ENCODE results near the gene CD96.

Gene CD96

GRCh38 chr3:111577113-111577512, 35.1 kb downstream of the CD96 start:
- Histone ChIP-seq H2AK5ac (ENCODE audit: low read depth, low read length) (no peak overlapping the region), H3K27ac (replicated peaks; ENCODE audit: low read length) (no peak overlapping the region), H3K23ac (ENCODE audit: low read depth, low read length, poor library complexity) (no peak overlapping the region), H2AFZ (ENCODE audit: low read length) (no peak overlapping the region), H3K14ac (ENCODE audit: low read length) (no peak overlapping the region), H3K4me2 (ENCODE audit: insufficient read depth, low read length, poor library complexity, severe bottlenecking) (no peak overlapping the region), H3K9ac (ENCODE audit: low read depth, low read length, poor library complexity) (no peak overlapping the region), H2BK15ac (ENCODE audit: low read length) (no peak overlapping the region), H2BK5ac (ENCODE audit: low read length) (no peak overlapping the region), H2BK12ac (ENCODE audit: low read length) (no peak overlapping the region), H4K8ac (ENCODE audit: low read depth, low read length) (no peak overlapping the region), H3K27me3 (ENCODE audit: control insufficient read depth in 3 of 3, insufficient read depth in 3 of 3, low read depth in 1 of 3, low read length in 3 of 3) (no peaks in the 10 kb centered on the region), H3K79me1 (ENCODE audit: low read depth, low read length) (no peaks in the 10 kb centered on the region), H3K18ac (ENCODE audit: low read length) (no peak overlapping the region), H3K36me3 (replicated peaks in 1 of 2; ENCODE audit: control insufficient read depth in 2 of 2, insufficient read depth in 2 of 2, low read length in 2 of 2) (no peaks in the 10 kb centered on the region), H2BK120ac (ENCODE audit: low read depth, low read length) (no peak overlapping the region), H3K4me3 (ENCODE audit: low read length in 2 of 2) (no peak overlapping the region), H3K4me1 (ENCODE audit: control insufficient read depth in 2 of 2, insufficient read depth in 1 of 2, low read depth in 1 of 2, low read length in 2 of 2) (no peaks in the 10 kb centered on the region), H4K91ac (ENCODE audit: low read depth, low read length, poor library complexity) (no peak overlapping the region), H3K4ac (ENCODE audit: low read length) (no peak overlapping the region), H3K9me3 (replicated peaks in 1 of 2; ENCODE audit: control insufficient read depth in 2 of 2, insufficient read depth in 1 of 2, low read depth in 1 of 2, low read length in 2 of 2) (no peaks in the 10 kb centered on the region)
- DNase-seq (ENCODE audit: low spot score): no peak
- no CpG with 5 or more reads among the region's 1 CpG for WGBS, 2 donors (ENCODE audit: extremely low coverage in 2 of 2, insufficient read length in 2 of 2, insufficient replicate concordance in 1 of 2)

- Histone ChIP-seq H2BK5ac (ENCODE audit: low read length) (no peak overlapping the region), H3K23ac (ENCODE audit: low read depth, low read length, poor library complexity) (no peak overlapping the region), H3K36me3 (replicated peaks in 1 of 2; ENCODE audit: control insufficient read depth in 2 of 2, insufficient read depth in 2 of 2, low read length in 2 of 2) (no peaks in the 10 kb centered on the region), H3K9me3 (replicated peaks in 1 of 2; ENCODE audit: control insufficient read depth in 2 of 2, insufficient read depth in 1 of 2, low read depth in 1 of 2, low read length in 2 of 2) (no peaks in the 10 kb centered on the region), H3K79me1 (ENCODE audit: low read depth, low read length) (no peaks in the 10 kb centered on the region), H3K14ac (ENCODE audit: low read length) (no peak overlapping the region), H2BK120ac (ENCODE audit: low read depth, low read length) (no peak overlapping the region), H3K4ac (ENCODE audit: low read length) (no peak overlapping the region), H3K18ac (ENCODE audit: low read length) (no peak overlapping the region), H2BK15ac (ENCODE audit: low read length) (no peak overlapping the region), H3K27me3 (ENCODE audit: control insufficient read depth in 3 of 3, insufficient read depth in 3 of 3, low read depth in 1 of 3, low read length in 3 of 3) (no peaks in the 10 kb centered on the region), H3K4me3 (ENCODE audit: low read length in 2 of 2) (no peak overlapping the region), H3K4me1 (ENCODE audit: control insufficient read depth in 2 of 2, insufficient read depth in 1 of 2, low read depth in 1 of 2, low read length in 2 of 2) (no peaks in the 10 kb centered on the region), H2AK5ac (ENCODE audit: low read depth, low read length) (no peak overlapping the region), H3K27ac (replicated peaks; ENCODE audit: low read length) (no peak overlapping the region), H2BK12ac (ENCODE audit: low read length) (no peak overlapping the region), H3K4me2 (ENCODE audit: insufficient read depth, low read length, poor library complexity, severe bottlenecking) (no peak overlapping the region), H3K9ac (ENCODE audit: low read depth, low read length, poor library complexity) (no peak overlapping the region), H2AFZ (ENCODE audit: low read length) (no peak overlapping the region), H4K91ac (ENCODE audit: low read depth, low read length, poor library complexity) (no peak overlapping the region), H4K8ac (ENCODE audit: low read depth, low read length) (no peak overlapping the region)
- no CpG with 5 or more reads among the region's 4 CpGs for WGBS, 2 donors (ENCODE audit: extremely low coverage in 2 of 2, insufficient read length in 2 of 2, insufficient replicate concordance in 1 of 2)
- DNase-seq (ENCODE audit: low spot score): no peak
These were observed 36.0 kb downstream of the CD96 start for GRCh38 chr3:111577798-111578685.

GRCh38 chr3:111578867-111579266, 36.9 kb downstream of the CD96 start:
- H3K27ac ChIP-seq (replicated peaks; ENCODE audit: low read length): no peak overlapping the region
- H2AK5ac ChIP-seq (ENCODE audit: low read depth, low read length): no peak overlapping the region
- H2AFZ ChIP-seq (ENCODE audit: low read length): no peak overlapping the region
- H3K18ac ChIP-seq (ENCODE audit: low read length): no peak overlapping the region
- H2BK12ac ChIP-seq (ENCODE audit: low read length): no peak overlapping the region
- H3K4ac ChIP-seq (ENCODE audit: low read length): no peak overlapping the region
- H2BK5ac ChIP-seq (ENCODE audit: low read length): no peak overlapping the region
- H4K8ac ChIP-seq (ENCODE audit: low read depth, low read length): no peak overlapping the region
- no peak for DNase-seq (ENCODE audit: low spot score)
- H3K4me1 ChIP-seq (ENCODE audit: control insufficient read depth in 2 of 2, insufficient read depth in 1 of 2, low read depth in 1 of 2, low read length in 2 of 2): no peaks in the 10 kb centered on the region
- H4K91ac ChIP-seq (ENCODE audit: low read depth, low read length, poor library complexity): no peak overlapping the region
- whole genome bisulfite sequencing, 2 donors (ENCODE audit: extremely low coverage in 2 of 2, insufficient read length in 2 of 2, insufficient replicate concordance in 1 of 2): no CpG with 5 or more reads among the region's 4 CpGs
- no peak overlapping the region for H3K4me2 ChIP-seq (ENCODE audit: insufficient read depth, low read length, poor library complexity, severe bottlenecking)
- no peak overlapping the region for H3K4me3 ChIP-seq (ENCODE audit: low read length in 2 of 2)
- no peak overlapping the region for H3K14ac ChIP-seq (ENCODE audit: low read length)
- H3K36me3 ChIP-seq (replicated peaks in 1 of 2; ENCODE audit: control insufficient read depth in 2 of 2, insufficient read depth in 2 of 2, low read length in 2 of 2): no peaks in the 10 kb centered on the region
- H3K79me1 ChIP-seq (ENCODE audit: low read depth, low read length): no peaks in the 10 kb centered on the region
- H3K27me3 ChIP-seq (ENCODE audit: control insufficient read depth in 3 of 3, insufficient read depth in 3 of 3, low read depth in 1 of 3, low read length in 3 of 3): no peaks in the 10 kb centered on the region
- H2BK120ac ChIP-seq (ENCODE audit: low read depth, low read length): no peak overlapping the region
- H3K23ac ChIP-seq (ENCODE audit: low read depth, low read length, poor library complexity): no peak overlapping the region
- H3K9me3 ChIP-seq (replicated peaks in 1 of 2; ENCODE audit: control insufficient read depth in 2 of 2, insufficient read depth in 1 of 2, low read depth in 1 of 2, low read length in 2 of 2): no peaks in the 10 kb centered on the region
- H2BK15ac ChIP-seq (ENCODE audit: low read length): no peak overlapping the region
- H3K9ac ChIP-seq (ENCODE audit: low read depth, low read length, poor library complexity): no peak overlapping the region

GRCh38 chr3:111579495-111579894, 37.5 kb downstream of the CD96 start:
- H3K23ac ChIP-seq (ENCODE audit: low read depth, low read length, poor library complexity): no peak overlapping the region
- H4K8ac ChIP-seq (ENCODE audit: low read depth, low read length): no peak overlapping the region
- no peak overlapping the region for H2BK12ac ChIP-seq (ENCODE audit: low read length)
- H4K91ac ChIP-seq (ENCODE audit: low read depth, low read length, poor library complexity): no peak overlapping the region
- H3K4me3 ChIP-seq (ENCODE audit: low read length in 2 of 2): no peak overlapping the region
- H3K9me3 ChIP-seq (replicated peaks in 1 of 2; ENCODE audit: control insufficient read depth in 2 of 2, insufficient read depth in 1 of 2, low read depth in 1 of 2, low read length in 2 of 2): no peaks in the 10 kb centered on the region
- H3K79me1 ChIP-seq (ENCODE audit: low read depth, low read length): no peaks in the 10 kb centered on the region
- no peak overlapping the region for H3K27ac ChIP-seq (replicated peaks; ENCODE audit: low read length)
- H3K14ac ChIP-seq (ENCODE audit: low read length): no peak overlapping the region
- H2AK5ac ChIP-seq (ENCODE audit: low read depth, low read length): no peak overlapping the region
- H2BK15ac ChIP-seq (ENCODE audit: low read length): no peak overlapping the region
- no peaks in the 10 kb centered on the region for H3K4me1 ChIP-seq (ENCODE audit: control insufficient read depth in 2 of 2, insufficient read depth in 1 of 2, low read depth in 1 of 2, low read length in 2 of 2)
- H3K9ac ChIP-seq (ENCODE audit: low read depth, low read length, poor library complexity): no peak overlapping the region
- H3K4me2 ChIP-seq (ENCODE audit: insufficient read depth, low read length, poor library complexity, severe bottlenecking): no peak overlapping the region
- no peak for DNase-seq (ENCODE audit: low spot score)
- no peak overlapping the region for H2AFZ ChIP-seq (ENCODE audit: low read length)
- no peak overlapping the region for H2BK5ac ChIP-seq (ENCODE audit: low read length)
- H3K4ac ChIP-seq (ENCODE audit: low read length): no peak overlapping the region
- no peaks in the 10 kb centered on the region for H3K36me3 ChIP-seq (replicated peaks in 1 of 2; ENCODE audit: control insufficient read depth in 2 of 2, insufficient read depth in 2 of 2, low read length in 2 of 2)
- H3K18ac ChIP-seq (ENCODE audit: low read length): no peak overlapping the region
- H2BK120ac ChIP-seq (ENCODE audit: low read depth, low read length): no peak overlapping the region
- WGBS, 2 donors (ENCODE audit: extremely low coverage in 2 of 2, insufficient read length in 2 of 2, insufficient replicate concordance in 1 of 2): no CpG with 5 or more reads among the region's 5 CpGs
- H3K27me3 ChIP-seq (ENCODE audit: control insufficient read depth in 3 of 3, insufficient read depth in 3 of 3, low read depth in 1 of 3, low read length in 3 of 3): no peaks in the 10 kb centered on the region
